IMR-90 (cell line): Measurements from ENCODE around the gene PTGES3. TPM values are rescaled to one million over a fixed set of nuclear protein-coding genes. Genes with fewer than 3 reads are reported as not detected.

Source experiments
- ATAC-seq: fragments of 200-7000 bp; cut with Tn5 transposase; 2 replicates; pipeline ENCODE4 v1.9.1; 2020; ENCODE audit warnings: low read depth, mild to moderate bottlenecking, moderate library complexity
- BruUV-seq: library from RNA; stranded (reverse); fragments of 400-500 nt; replicated peaks from 2 replicates; lab custom pipeline; 2021; lab: Mats Ljungman, UMichigan
- CTCF ChIA-PET: fragments of 300-600 bp; formaldehyde crosslinking; extraction: SDS; loops from one replicate; lab custom pipeline; 2021; ENCODE audit warnings: antibody characterized with exemption; lab: Yijun Ruan, JAX
- POLR2A ChIA-PET: fragments of 300-600 bp; sonication (Branson Sonifier 250); formaldehyde crosslinking; loops from one replicate; lab custom pipeline; 2022; ENCODE audit warnings: antibody characterized with exemption; ENCODE audit not compliant: unreplicated experiment; lab: Charles Lee
- DNase-seq: peaks from one replicate; pipeline ENCODE4 v3.0.0; 2013
- H2AFZ ChIP-seq: replicated peaks from 2 replicates; pipeline ENCODE3; 2013; ENCODE audit warnings: low read length, mild to moderate bottlenecking; ENCODE audit not compliant: poor library complexity
- H2AK5ac ChIP-seq: 2 replicates; pipeline ENCODE4 v1.6.1; 2013; ENCODE audit warnings: low read depth, low read length, inconsistent platforms
- H2AK9ac ChIP-seq: replicated peaks from 2 replicates; pipeline ENCODE3; 2013; ENCODE audit warnings: mild to moderate bottlenecking, low read depth, low read length, moderate library complexity; ENCODE audit not compliant: poor library complexity
- H2BK120ac ChIP-seq: 2 replicates; pipeline ENCODE4 v1.6.1; 2013; ENCODE audit warnings: low read depth, low read length, inconsistent platforms
- H2BK15ac ChIP-seq: 3 replicates; pipeline ENCODE4 v1.6.1; 2013; ENCODE audit warnings: low read depth, low read length, inconsistent platforms
- H2BK20ac ChIP-seq: 2 replicates; pipeline ENCODE4 v1.6.1; 2013; ENCODE audit warnings: low read depth, mild to moderate bottlenecking, inconsistent platforms, low read length, moderate library complexity
- H2BK5ac ChIP-seq: 2 replicates; pipeline ENCODE4 v1.6.1; 2013; ENCODE audit warnings: mild to moderate bottlenecking, low read depth, low read length, inconsistent platforms; ENCODE audit not compliant: poor library complexity, severe bottlenecking
- H3K14ac ChIP-seq: replicated peaks from 2 replicates; pipeline ENCODE4 v1.6.1; 2013; ENCODE audit warnings: low read depth, low read length, inconsistent platforms
- H3K18ac ChIP-seq: 2 replicates; pipeline ENCODE4 v1.6.1; 2013; ENCODE audit warnings: low read depth, low read length, control low read depth
- H3K23ac ChIP-seq: 2 replicates; pipeline ENCODE4 v1.6.1; 2013; ENCODE audit warnings: low read depth, low read length, inconsistent platforms
- H3K27ac ChIP-seq: 2 replicates; pipeline ENCODE4 v1.5.1; 2013; ENCODE audit warnings: mild to moderate bottlenecking, control low read depth, low read length; ENCODE audit not compliant: insufficient read depth
- H3K27me3 ChIP-seq: 2 replicates; pipeline ENCODE4 v1.6.1; 2013; ENCODE audit warnings: low read length; ENCODE audit not compliant: control insufficient read depth, insufficient read depth
- H3K36me3 ChIP-seq: 2 replicates; pipeline ENCODE4 v1.6.1; 2013; ENCODE audit warnings: low read length, mixed read lengths; ENCODE audit not compliant: control insufficient read depth, insufficient read depth
- H3K4ac ChIP-seq: 2 replicates; pipeline ENCODE4 v1.6.1; 2013; ENCODE audit warnings: low read depth, low read length, inconsistent platforms
- H3K4me1 ChIP-seq: 2 replicates; pipeline ENCODE4 v1.6.1; 2013; ENCODE audit warnings: low read length, mixed read lengths; ENCODE audit not compliant: control insufficient read depth, insufficient read depth
- H3K4me2 ChIP-seq: 2 replicates; pipeline ENCODE4 v1.6.1; 2013; ENCODE audit warnings: low read depth, mild to moderate bottlenecking, control low read depth, low read length, moderate library complexity
- H3K4me3 ChIP-seq: 2 replicates; pipeline ENCODE4 v1.5.1; 2013; ENCODE audit warnings: low read depth, mild to moderate bottlenecking, control low read depth, low read length, moderate library complexity; ENCODE audit not compliant: insufficient read depth
- H3K56ac ChIP-seq: 2 replicates; pipeline ENCODE4 v1.6.1; 2013; ENCODE audit warnings: low read length, inconsistent platforms; ENCODE audit not compliant: insufficient read depth; ENCODE audit errors: extremely low read depth
- H3K79me1 ChIP-seq, 2 experiments: 2 replicates each; pipeline ENCODE4 v1.6.1; 2013; ENCODE audit warnings: low read length in 2 of 2, inconsistent platforms in 1 of 2, low read depth in 1 of 2
- H3K9ac ChIP-seq: 2 replicates; pipeline ENCODE4 v1.6.1; 2013; ENCODE audit warnings: low read depth, low read length, control low read depth
- H3K9me1 ChIP-seq: 2 replicates; pipeline ENCODE4 v1.6.1; 2013; ENCODE audit warnings: low read length, inconsistent platforms; ENCODE audit not compliant: insufficient read depth
- H3K9me3 ChIP-seq: 2 replicates; pipeline ENCODE4 v1.6.1; 2013; ENCODE audit warnings: low read length; ENCODE audit not compliant: control insufficient read depth, insufficient read depth
- H4K20me1 ChIP-seq: 2 replicates; pipeline ENCODE4 v1.6.1; 2013; ENCODE audit warnings: low read length, inconsistent platforms; ENCODE audit not compliant: insufficient read depth
- H4K5ac ChIP-seq: 2 replicates; pipeline ENCODE4 v1.6.1; 2013; ENCODE audit warnings: mild to moderate bottlenecking, low read depth, low read length, control low read depth
- H4K8ac ChIP-seq, 2 experiments: 2 replicates each; pipeline ENCODE4 v1.6.1; 2013; ENCODE audit warnings: low read depth in 2 of 2, low read length in 2 of 2, control low read depth in 1 of 2, inconsistent platforms in 1 of 2
- H4K91ac ChIP-seq: 2 replicates; pipeline ENCODE4 v1.6.1; 2013; ENCODE audit warnings: low read depth, low read length, inconsistent platforms; ENCODE audit not compliant: insufficient read depth
- SMC3 ChIP-seq: fragments of 150-350 bp; IDR thresholded peaks from 2 replicates; pipeline ENCODE4 v1.6.1; 2016; ENCODE audit warnings: low read depth, mild to moderate bottlenecking, antibody characterized with exemption, low read length, moderate library complexity
- WGBS, 2 experiments: methylation state at CpG; one replicate each; pipeline versions ENCODE4 v1.1.5 to v1.1.7; 2013; ENCODE audit warnings: missing lambda C conversion rate in 2 of 2; ENCODE audit not compliant: insufficient read length in 1 of 2; ENCODE audit errors: extremely low coverage in 2 of 2; 5-methylcytosine and 5-hydroxymethylcytosine counted together
- dilution Hi-C: fragments of 300-500 bp; cut with HindIII; formaldehyde crosslinking; loops from one replicate; pipeline ENCODE4 v1.14.3; 2018; ENCODE audit warnings: low sequenced_read_pairs; ENCODE audit not compliant: unreplicated experiment
- in situ Hi-C: fragments of 300-500 bp; cut with MboI; formaldehyde crosslinking; loops from 3 replicates; pipeline ENCODE4 v1.14.3; 2019; ENCODE audit warnings: low sequenced_read_pairs, inconsistent platforms, mixed read lengths
- intact Hi-C: fragments of 100-400 bp; cut with micrococcal nuclease; formaldehyde crosslinking; loops from 2 replicates; pipeline ENCODE4 v1.10.0; 2022
- polyA plus RNA-seq, 3 experiments: library from polyadenylated mRNA; depleted of rRNA; stranded (reverse); fragments of >200 nt; gene quantifications; 2 replicates each; pipeline ENCODE4 v1.2.3, GENCODE V29; 2012; ENCODE audit warnings: low replicate concordance in 1 of 3
- total RNA-seq: library from RNA; depleted of rRNA; stranded (reverse); fragments of >200 nt; gene quantifications from 2 replicates; pipeline ENCODE4 v1.2.3, GENCODE V29; 2012

Gene PTGES3
- total and polyA plus RNA-seq, 2 of the 4 experiments (the other 2 are of a cell fraction), result 42.7 to 73.2 TPM

DNA sequence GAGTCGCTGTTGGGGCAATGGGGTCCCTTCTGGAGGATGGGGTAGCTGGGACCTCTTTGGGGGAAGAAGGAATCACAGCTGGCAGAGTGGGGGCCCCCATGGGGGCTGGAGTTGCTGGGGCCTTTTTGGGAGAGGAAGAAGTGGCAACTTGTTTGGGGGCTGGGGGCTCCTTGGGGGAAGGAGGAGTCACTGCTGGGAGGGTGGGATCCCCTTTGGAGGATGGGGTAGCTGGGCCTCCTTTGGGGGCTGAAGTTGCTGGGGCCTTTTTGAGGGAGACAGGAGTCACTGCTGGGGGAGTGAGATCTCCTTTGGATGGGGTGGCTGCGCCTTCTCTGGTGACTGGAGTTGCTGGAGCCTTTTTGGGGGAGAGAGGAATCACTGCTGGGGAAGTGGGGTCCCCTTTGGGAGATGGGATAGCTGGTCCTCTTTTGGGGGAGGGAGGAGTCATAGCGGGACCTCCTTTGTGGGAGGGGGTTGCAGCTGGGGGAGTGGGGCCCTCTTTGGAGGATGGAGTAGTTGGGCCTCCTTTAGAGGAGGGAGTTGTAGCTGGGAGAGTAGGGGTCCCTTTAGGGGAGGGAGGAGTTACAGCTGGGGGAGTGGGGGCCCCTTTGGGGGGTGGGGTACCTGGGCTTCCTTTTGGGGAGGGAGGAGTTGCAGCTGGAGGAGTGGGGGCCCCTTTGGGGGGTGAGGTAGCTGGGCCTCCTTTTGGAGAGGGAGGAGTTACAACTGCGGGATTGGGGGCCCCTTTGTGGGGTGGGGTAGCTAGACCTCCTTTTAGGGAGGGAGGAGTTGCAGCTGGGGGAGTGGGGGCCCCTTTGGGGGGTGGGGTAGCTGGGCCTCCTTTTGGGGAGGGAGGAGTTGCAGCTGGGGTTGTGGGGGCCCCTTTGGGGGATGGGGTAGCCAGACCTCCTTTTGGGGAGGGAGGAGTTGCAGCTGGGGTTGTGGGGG lies 29.1 kb upstream of the PTGES3 start:
- no peak overlapping the region for H3K56ac ChIP-seq
- H2BK20ac ChIP-seq, result no peak overlapping the region
- TF ChIP-seq SMC3, result no peak
- H3K9ac ChIP-seq, result no peak overlapping the region
- no peak overlapping the region for H2BK5ac ChIP-seq
- dilution Hi-C loops (no loop called here), intact Hi-C loops (no loop called here), in situ Hi-C loops (no loop called here)
- H4K91ac ChIP-seq, result no peak overlapping the region
- no peak overlapping the region for H4K8ac ChIP-seq
- H2BK120ac ChIP-seq, result no peak overlapping the region
- no peak overlapping the region for H3K4ac ChIP-seq
- ATAC-seq, result no peak
- no peak overlapping the region for H3K23ac ChIP-seq
- POLR2A ChIA-PET, result no interaction called here
- no peak overlapping the region for H3K18ac ChIP-seq
- no peak overlapping the region for H3K14ac ChIP-seq
- CTCF ChIA-PET, result no interaction called here
- peaks cover 38% of the 10 kb centered on the region for H3K9me1 ChIP-seq
- no TSS peak for BruUV-seq
- peaks cover 80% of the 10 kb centered on the region for H4K20me1 ChIP-seq
- no peak for DNase-seq
- H2BK15ac ChIP-seq, result no peak overlapping the region
- H3K79me1 ChIP-seq, result peaks cover 13 to 77% of the 10 kb centered on the region in 2 experiments
- no peak overlapping the region for H2AFZ ChIP-seq
- H2AK9ac ChIP-seq, result no peak overlapping the region
- no peaks in the 10 kb centered on the region for H3K9me3 ChIP-seq
- 80% methylated on average over 2 of the region's 4 CpGs; no CpG with 5 or more reads in 1 of the 2 experiments for WGBS, 2 experiments
- no peak overlapping the region for H2AK5ac ChIP-seq
- H3K4me1 ChIP-seq, result peaks cover 10% of the 10 kb centered on the region
- H3K27me3 ChIP-seq, result no peaks in the 10 kb centered on the region
- no peak overlapping the region for H4K5ac ChIP-seq
- H3K36me3 ChIP-seq, result peaks cover 57% of the 10 kb centered on the region
- H3K4me2 ChIP-seq, result no peak overlapping the region
- no peak overlapping the region for H3K4me3 ChIP-seq
- H3K27ac ChIP-seq, result no peak overlapping the region
